Stimulated activated CD4-positive, alpha-beta T cell treated with anti-CD3 and anti-CD28 coated beads, Interleukin-1b, Interleukin-23, amount 100 ng/mL, for 4 hours (primary cell): Measurements from ENCODE around the gene CD276.
"Not testable (repeated sequence)": the region's sequence is repeated elsewhere in the genome, so short reads cannot be mapped to it uniquely, and the experiment has no call there.

Experiments used
- DNase-seq, 2 donors: peaks; one replicate each; pipeline ENCODE4 v3.0.0-alpha.2; 2020; ENCODE audit warnings: low read depth in 2 of 2

Gene CD276

DNA sequence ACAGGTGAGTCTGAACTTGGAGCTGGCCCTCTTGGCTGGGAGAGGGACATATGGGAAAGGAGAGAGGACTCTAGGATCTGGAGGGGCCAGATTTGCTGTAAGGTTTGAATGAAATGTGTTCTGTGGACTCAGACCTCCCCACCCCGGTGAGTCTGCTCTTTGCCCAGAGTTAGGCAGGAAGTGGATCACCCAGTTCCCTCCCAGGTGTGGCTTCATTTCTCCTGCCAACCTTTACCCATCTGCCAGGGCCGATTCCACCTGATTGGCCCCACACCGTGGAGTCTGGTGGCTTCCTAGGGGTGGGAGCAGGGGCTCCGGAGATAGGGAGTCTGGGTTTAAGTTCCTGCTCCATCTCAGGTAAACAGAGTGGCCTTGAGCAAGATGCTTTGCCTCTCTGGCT is 25.5 kb downstream of the CD276 start:
- no peak for DNase-seq

DNA sequence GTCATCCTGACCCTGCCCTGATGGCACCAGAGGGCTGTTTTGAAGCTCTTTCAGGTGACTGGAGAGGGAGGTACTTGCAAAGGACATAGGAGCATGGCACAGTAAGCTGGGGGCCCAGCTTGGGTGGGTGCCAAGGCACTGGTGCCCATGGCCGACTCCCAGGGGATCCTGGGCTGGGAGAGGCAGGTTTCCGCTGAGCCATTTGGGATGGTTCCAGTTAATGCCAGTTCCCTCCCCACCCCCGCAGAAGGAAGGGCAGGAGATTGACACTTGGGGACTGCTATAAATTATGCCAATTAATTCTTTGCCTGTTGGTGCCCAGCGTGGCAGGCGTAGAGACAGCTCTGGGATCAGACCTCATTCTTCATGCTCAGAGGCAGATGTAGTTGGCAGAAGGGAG is 26.1 kb downstream of the CD276 start:
- DNase-seq = no peak

DNA sequence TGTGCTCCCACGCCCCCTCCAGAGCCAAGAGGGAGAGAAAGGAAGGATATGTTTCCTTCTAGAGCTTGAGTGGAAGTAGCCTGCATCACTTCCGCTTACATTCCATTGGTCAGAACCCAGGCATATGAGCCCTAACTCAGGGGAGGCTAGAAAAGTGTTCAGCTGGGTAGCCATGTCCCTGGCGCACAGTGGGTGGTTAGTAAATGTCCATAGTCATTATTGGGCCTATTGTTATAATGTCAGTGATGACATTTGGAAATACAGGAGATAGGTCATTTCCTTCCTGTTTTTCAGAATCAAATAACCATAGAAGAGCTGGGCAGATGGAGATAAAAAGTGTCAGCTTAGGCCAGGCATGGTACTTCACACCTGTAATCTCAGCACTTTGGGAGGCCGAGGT is 27.3 kb downstream of the CD276 start:
- no peak for DNase-seq

- no peak for DNase-seq
Observed at GRCh38 chr15:73712107-73712506, 27.9 kb downstream of the CD276 start.

- no peak for DNase-seq
Observed at GRCh38 chr15:73714695-73715301, 30.6 kb downstream of the CD276 start.

DNA sequence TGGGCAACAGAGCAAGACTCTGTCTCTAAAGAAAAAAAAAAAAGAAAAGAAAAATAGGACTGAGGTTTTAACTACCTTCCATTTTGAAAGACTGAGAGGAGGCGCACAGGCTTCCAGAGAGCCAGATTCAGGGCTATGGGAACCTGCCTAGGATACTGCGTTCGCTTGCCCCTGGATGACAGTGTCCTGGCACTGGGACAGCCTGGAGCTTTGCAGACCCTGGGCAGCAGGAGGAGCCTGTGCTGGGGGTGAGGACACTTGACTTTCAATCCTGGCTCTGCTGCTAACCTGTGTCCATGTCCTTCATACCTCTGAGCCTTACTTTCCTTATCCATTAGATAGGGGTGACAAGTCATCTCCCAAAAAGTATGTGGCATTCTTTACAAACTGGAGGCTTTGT is 31.2 kb downstream of the CD276 start:
- no peak for DNase-seq

DNA sequence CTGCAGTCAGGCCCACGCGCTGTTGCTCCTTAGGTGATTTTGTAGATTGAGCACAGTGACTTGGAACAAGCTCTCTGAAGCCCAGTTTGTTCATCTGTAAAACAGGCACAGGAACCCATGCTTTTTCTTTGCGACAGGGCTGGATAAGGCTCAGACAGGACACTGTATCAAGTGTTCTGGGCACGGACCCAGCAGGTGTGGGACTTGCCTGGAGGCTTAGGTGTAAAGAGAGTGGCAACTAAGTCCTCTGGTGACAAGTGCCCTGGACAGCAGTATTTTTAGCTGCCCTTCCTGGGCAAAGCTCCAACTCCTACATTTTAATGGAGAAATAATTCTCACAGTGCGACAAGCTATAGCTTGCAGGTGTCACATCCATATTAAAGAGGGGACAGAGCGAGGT is 32.2 kb downstream of the CD276 start:
- no peak for DNase-seq

DNA sequence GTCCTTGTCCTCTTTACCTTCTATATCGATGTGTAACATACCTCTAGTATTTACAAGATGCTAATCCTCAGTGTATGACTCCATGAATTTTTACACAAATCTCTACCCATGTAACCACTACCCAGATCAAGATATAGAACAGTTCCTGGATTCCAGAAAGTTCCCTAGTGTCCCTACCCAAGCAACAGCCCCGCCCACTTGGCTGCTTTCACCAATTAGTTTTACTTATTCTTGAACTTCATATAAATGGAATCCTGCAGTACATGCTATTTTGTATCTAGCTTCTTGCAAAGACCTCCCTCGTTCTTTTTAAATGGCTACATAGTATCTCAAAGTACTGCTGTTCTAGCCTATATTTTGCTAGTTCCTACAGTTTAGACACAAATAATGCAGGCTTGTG is 33.0 kb downstream of the CD276 start:
- DNase-seq = no peak

DNA sequence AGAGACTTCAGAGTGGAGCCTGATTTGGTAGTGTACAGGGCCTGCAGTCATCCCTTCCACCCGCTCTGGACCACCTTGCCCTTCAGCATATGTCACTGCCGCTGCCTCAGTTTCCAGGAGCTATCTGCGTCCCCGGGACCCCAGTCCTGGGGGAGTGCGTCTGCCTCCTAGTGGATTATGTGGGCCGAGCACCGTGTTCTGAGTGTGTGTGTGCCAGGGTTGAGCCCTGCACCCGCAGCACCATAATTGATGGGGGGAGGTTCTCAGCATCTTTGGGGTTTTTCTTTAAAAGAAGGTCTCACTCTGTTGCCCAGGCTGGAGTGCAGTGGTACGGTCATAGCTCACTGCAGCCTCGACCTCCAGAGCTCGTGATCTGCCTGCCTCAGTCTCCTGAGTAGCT is 33.6 kb downstream of the CD276 start:
- no peak for DNase-seq

GRCh38 chr15:73718694-73719093 is 34.5 kb downstream of the CD276 start:
- DNase-seq = no peak

GRCh38 chr15:73722425-73722824 is 38.2 kb downstream of the CD276 start:
- no peak for DNase-seq

GRCh38 chr15:73723191-73723590 is 39.0 kb downstream of the CD276 start:
- no peak for DNase-seq

DNA sequence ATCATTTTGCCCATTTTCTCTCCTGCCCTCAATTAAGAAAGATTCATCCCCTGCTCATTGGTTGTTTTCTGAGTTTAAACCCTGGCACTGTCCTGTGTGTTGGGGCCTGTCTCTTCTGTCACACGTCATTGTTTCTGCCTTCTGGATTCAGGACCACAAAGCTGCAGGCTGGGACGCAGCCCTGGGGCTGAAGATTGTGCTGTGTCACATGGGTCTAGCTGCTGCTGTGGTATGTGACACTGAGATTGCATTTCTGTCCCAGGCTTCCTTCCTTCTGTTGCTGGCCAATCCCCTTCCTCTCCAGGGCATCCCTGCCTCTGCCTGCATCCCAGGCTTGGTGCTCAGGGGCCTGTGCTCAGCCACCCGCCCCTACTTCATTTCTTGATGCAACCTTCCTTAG is 40.0 kb downstream of the CD276 start:
- DNase-seq = no peak

GRCh38 chr15:73727330-73727976 is 43.3 kb downstream of the CD276 start:
- no peak for DNase-seq

GRCh38 chr15:73732051-73732450 is 47.9 kb downstream of the CD276 start:
- not testable (repeated sequence) for DNase-seq

DNA sequence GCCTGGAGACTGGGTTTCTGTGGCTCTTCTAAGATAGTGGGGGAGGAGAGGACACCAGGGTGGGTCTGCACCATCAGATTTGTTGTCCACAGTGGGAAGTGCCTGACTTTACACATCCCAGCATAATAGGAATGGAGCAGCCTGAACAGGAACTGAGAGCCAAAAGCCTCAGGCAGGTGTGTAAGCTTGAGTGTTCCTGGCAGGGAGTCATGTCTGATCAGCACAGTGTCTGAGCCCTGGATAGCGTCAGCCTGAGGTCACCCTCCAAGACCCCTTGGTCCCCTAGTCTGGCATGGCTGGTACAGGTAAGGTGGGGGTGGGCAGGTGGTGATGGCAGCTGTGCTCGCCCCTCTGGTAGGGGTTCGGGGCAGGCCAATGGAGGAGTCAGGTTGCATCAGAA is 48.7 kb downstream of the CD276 start:
- no peak for DNase-seq

- DNase-seq = no peak
Observed at GRCh38 chr15:73737535-73737934, 53.4 kb downstream of the CD276 start.

DNA sequence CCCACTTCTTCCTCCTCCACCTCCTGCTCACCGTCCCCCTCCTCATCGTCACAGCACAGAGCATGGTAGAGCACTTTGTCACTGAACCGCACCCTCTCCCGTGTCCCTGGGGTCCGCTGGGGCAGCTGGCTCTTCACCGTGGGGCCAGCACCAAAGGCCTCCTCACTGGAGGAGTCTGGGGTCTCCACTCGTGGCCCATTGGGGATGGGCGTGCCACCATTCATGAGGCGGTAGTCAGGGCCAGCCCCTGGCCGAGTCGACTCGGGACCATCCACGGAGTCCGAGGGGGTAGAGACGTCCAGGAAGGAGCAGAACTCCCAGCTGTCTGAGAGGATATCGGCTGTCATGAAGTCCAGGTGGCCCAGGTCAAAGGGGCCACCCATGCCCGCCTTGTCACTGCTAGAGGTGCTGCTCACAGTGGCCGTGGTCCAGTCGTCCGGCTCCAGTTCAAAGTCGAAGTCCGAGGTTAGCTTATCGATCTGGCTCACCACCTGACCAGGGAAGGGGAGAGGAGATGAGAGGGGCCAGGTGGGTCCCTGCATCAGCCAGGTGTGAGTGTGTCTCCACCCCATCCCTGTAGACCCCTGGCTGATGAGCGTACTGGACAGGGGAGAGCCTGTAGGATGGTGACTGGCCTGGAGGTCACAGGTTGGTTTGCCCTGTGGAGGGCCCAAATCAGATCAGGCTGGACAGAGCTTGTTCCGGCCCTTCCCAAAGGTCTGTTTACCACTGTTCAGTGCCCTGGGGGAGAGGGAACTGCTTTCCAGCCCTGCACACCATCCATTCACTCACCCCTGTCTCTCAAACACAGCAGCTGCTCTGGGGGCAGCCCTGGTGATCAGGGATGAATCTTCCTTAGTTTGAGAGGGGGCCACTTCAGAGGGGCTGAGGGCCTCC is 56.2 kb downstream of the CD276 start:
- DNase-seq = no peak

DNA sequence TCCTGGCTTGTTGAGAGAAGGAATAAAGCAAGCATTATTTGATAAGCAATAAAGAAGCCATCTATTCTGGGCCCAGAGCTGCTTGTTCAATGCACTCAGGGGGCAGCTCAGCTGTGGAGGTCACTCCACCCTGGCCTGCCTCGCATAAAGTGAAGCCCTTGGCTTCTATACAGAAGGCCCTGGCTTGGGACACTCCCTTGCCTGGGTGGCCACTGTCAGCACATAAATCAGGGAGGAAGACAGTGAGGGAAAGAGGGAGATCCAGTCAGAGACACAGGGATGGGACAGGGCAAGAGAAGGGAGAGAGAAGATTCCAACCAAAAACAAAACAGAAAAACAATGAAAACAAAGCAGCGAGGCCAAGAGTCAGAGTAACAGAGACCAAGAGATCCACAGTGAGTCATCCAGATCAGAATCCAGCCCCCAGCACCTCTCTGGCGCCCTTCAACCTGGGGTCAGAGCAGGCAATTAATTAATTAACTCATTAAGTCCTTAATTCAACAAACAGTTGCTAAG is 57.2 kb downstream of the CD276 start:
- DNase-seq = no peak

DNA sequence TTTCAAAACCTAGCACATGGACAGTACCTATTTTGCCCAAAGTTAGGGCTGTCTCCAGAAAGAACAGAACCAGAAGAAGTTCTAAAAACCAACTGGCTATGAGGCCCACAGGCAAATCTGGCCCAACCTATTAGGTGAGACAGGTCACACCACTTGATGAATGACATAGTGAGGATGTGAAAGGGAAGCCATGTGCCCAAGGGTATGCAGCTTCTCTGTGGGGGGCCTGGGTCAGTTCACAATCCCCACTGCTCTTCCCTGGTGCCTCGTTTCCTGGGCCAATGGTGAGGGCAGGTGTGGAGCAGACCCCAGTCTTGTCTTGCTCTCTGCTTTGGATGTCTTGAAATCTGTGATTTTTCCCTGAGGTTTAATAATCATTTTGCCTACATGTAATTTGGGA is 60.1 kb downstream of the CD276 start:
- DNase-seq = no peak

DNA sequence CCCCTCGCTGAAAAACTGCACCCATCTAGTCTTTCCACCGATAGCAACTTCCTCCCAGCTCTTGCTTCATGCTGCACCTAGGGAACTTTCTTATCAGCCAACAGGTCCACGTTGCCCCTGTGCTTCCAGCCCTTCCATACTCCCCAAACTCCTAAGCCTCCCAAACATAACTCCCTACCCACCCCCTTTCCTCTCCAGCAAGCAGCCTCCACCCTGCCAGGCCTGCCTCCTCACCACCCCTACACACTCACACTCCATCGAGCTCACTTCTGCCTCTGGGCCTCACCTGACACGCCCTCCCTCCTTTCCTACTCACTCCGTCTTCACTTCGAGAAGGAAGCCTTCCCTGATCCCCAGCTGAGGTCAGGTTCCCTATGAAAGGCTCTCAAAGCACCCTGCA is 60.9 kb downstream of the CD276 start:
- DNase-seq = no peak

DNA sequence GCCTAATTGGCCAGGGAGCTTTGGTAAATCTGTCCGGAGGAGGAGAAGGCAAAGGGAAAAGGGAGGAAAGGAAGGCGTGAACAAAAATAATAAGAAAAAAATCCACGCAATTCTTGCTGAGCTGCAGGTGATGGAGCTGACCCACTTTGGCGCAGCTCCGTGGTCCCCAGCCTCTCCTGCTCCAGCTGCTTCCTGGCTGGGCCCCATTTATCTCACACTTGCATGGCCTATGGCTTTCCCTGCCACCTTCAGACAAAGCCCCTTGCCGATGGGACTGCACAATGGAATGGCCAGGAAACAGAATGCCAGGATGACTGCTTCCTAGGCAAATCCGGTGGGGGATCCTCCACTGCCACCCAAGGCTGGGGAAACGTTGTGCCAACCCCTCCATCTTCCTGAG is 62.1 kb downstream of the CD276 start:
- no peak for DNase-seq

GRCh38 chr15:73746883-73747282 is 62.7 kb downstream of the CD276 start:
- DNase-seq = no peak
